ENCODE measurements around the gene IMPA2.
A peak's percentile ranks its signal among the peaks of the same experiment; 100 is the strongest.
"Not testable (repeated sequence)": the region's sequence is repeated elsewhere in the genome, so short reads cannot be mapped to it uniquely, and the experiment has no call there.

IMPA2 gene

GRCh38 chr18:12031846-12032245 is 50.5 kb downstream of the IMPA2 start:
- no peak for DNase-seq

- no peak for DNase-seq
Measured at GRCh38 chr18:12032786-12033642, 51.7 kb downstream of the IMPA2 start.

DNA sequence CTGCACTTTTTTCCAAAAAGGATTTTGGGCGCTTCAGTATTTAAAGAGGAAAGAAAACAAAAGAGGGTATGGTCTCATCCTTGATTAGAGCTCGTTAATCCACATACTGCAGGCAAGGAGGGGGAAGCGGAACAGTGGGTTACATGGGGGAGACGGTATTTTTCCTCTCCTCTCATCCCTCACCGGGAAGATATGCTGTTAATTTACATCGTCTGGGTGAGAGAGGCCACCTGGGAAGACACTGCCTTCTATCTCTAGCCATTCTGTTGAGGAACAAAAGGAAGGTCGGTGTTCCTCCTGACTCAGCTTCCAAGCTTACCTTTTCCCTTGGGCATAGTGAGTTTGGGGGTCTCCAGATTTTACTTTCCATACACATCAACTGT is 52.3 kb downstream of the IMPA2 start:
- no peak for DNase-seq

- DNase-seq: no peak
Measured at GRCh38 chr18:12034241-12035100, 53.2 kb downstream of the IMPA2 start.

DNA sequence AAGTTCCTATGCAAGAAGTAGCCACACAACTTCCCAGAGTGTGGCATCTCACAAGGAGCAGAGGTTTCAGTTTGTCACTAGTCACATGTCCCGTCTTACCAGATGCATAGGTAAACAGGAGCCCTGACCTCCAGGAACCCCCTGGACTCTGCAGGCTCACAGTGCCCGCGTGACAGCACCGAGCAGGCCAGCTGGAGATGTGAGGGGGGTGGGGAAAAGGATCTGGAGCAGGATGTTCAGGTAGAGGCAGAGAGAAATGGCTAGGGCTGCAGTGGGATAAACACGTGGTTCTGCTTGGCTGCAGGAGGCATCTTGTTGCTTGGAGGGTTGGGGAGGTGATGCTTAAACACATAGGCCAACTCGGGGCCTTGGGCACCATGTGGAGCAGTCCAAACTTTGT is 54.2 kb downstream of the IMPA2 start:
- no peak for DNase-seq

DNA sequence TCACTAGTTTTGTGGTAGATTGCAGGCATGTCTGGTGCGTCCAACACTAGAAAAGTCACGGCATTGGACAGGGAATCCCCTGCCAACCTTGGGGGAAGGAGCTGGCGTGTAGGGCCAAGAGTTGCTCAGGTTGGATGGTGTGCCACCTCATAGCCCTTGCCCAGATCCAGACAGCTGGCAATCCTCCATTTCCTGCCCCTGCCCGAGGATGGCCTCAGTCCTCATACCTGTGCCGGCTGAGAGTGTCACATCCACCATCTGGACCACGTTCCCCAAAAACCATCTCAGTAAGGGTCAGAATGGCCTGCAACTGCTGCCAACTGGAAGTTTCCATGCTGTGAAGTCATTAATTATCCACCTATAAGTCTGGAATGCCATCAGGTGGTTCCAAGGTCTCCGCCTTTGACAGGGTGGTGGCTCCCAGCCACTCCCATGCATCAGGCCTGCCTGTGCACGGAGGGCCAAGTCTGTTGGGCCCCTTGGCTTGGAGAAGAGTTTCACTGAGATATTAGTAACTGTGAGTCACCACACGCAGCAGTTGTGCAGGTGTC is 55.0 kb downstream of the IMPA2 start:
- no peak for DNase-seq

GRCh38 chr18:12038082-12038638 is 56.9 kb downstream of the IMPA2 start:
- DNase-seq: no peak

DNA sequence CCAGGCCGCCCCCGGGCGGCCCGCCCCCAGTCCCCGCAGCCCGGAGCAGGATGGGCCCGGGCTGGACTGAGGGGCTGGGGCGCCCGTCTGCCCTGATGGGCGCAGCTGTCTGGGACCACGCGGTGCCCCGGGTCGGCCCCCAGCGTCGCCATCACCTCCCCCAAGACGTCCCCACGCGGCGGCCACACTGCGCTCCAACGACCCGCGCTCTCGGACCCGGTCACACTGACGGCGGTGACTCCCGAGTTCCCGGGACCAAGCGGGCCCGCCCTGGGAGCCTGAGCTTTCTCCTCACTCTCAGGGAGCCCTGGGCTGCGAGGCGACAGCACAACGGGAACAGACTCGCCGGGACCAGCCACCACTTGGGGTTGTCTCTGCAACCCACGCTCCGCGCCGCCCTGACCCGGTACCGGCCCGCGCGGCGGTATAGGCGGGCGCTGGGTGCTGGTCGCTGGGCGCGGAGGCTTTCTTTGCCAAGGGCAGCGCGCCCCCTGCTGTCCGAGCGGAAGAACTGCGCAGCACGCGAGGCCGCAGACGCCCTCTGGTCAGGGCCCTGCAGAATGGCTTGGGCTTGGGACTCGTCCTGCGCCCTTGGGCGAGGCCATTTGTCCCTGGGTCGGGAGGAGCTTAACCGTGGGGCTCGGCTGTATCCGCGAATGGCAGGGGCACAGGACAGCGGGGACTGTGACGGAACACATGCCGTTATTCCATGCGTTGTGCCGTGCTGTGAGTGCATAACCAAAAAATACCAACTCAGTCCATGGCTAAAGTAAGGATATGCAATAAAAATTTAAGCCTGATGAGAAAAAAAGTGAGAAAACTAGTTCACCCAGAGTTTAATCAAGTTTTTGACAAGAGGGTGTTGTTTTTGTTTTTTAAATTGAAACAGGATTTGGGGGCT is 57.6 kb downstream of the IMPA2 start:
- DNase-seq: peak; percentile 93

DNA sequence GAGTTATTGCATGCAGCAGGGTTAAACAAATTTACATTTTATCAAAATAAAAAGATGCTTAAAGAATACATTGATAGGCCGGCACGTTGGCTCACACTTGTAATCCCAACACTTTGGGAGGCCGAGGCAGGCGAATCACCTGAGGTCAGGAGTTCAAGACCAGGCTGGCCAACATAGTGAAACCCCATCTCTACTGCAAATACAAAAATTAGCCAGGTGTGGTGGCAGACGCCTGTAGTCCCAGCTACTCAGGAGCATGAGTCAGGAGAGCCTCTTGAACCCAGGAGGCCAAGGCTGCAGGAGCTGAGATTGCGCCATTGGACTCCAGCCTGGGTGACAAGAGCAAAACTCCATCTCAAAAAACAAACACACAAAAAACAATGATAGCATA is 58.2 kb downstream of the IMPA2 start:
- DNase-seq: not testable (repeated sequence)

DNA sequence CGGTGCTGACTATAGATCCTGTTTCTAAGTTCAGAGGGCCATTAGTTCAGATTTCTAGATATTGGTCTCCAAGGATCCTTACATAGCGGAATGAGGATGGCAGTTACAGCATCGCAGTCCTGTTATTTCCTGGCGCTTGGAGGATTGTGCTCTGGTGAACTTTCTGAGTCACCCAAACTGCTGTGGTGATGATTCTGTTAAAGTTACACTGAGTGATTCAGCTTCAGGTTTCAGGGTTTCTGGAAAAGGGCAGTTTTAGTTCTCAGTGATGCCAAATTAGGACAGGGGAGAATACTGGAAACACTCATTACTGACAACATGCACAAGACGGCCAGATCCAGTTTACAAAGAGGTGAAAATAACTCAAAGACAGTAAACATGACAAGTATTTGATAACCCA is 60.3 kb downstream of the IMPA2 start:
- no peak for DNase-seq

GRCh38 chr18:12043811-12044210 is 62.5 kb downstream of the IMPA2 start:
- no peak for DNase-seq

GRCh38 chr18:12044591-12044990 is 63.3 kb downstream of the IMPA2 start:
- no peak for DNase-seq

GRCh38 chr18:12046046-12046750 is 64.9 kb downstream of the IMPA2 start:
- no peak for DNase-seq

DNA sequence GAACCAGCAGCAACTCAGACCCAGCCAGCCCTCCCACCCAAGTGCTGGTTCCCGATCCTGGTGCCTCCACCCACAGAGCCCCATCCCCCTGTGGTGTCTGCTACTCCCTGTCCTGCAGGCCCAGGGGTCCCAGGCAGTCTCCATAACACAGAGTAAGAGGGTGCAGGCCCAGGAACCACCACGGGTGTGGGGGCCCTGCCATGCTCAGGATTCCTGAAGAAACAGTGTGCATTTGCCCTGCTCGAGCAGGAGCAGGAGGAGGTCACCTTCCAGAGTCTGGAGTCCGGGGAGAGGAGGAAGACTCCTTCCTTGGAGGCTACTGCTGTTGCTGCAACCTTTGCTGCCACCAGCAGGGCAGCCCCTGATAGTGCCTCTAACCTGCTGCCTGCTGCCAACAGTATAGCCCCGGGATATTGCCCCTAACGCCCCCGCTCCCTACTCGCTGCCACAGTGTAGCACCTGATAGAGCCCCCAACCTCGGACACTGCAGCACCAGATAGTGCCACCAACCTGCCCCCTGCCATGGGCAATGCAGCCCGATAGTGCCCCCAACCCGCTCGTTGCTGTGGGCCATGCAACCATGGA is 65.5 kb downstream of the IMPA2 start:
- no peak for DNase-seq

DNA sequence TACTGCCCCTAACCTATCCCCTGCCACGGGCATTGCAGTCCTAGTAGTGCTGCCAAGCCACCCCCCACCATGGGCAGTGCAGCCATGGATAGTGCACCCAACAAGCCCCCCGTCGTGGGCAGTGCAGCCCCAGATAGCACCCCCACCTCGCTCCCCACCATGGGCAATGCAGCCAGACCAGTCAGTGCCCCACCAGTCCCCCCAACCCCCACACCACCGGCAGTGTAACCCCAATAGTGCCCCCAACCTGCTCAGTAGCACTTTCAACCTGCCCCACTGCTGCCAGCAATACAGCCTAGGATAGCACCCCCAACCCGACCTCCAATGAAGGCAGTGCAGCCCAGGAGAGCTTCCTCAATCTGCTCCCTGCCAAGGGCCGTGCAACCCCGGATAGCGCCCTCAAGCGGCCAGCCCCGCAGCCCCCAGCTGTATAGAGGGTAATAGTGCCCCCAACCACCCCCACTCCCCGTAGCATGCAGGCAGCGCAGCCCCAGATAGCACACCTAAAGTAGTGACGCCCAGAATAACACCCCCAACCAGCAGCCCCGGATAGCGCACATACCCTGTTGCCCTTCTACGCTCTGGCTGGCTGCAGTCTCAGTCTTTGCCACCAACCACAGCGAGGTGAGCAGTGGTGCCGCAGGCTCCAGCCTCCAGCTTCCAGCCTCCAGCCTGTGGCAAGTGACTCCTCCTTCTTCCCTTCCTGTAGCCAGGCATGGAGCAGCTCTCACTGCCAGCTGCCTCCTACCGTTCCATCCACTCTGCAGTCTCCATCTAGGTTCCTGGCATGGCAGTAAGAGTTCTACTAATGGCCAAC is 66.9 kb downstream of the IMPA2 start:
- no peak for DNase-seq

DNA sequence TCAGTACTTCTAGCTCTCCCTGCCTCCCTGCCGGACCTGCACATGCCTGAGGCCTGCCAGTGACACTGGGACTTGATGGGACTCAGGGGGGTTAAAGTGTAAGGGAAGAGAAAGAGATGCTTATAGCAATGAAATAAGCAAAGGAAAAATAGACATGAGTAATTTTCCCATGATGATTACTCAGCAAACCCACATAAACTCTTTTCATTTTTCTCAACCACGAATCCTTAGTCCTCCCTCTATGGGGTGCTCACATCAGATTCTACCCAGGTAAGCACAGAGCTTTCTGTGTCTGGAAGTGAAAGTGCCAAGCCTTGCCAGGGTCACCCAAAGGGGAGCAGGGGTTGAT is 67.5 kb downstream of the IMPA2 start:
- DNase-seq: no peak

DNA sequence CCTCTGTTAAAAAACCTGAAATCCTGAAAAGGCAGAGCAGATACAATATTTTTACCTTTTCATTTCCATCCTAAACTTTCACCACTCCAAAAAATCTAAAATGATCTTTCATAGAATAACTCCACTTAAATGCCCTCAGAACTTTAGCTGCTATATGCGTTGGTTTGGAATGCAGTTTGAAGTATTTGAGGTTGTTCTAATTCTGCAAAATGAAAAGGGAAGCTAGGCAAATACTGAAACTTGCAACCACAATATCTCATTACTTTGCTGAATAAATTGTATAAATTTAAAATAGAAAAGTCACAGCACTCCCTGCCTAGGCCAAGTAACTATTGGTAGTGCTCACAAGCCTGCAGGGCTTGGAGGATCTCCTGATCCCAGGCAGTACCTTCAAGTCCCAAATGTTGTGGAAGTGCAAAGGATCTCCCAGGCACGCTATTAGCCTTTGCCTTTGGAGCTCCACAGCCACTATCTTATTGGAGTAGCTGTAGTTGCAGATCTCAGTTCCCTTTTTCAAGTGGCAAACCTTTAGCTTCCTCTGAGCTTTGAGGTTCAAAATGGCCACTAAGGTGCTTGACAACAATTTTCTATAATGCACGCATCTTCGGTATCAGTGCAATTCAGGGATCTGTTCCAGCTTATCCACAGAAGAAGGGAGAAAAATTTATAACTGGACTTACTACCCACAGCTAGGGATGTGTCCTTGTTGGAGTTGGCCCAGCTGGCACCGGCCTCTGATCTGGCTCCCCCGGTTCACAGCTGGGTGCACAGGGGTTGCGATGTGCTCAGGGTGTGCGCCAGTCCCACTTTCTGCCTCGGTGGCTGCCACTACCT is 68.9 kb downstream of the IMPA2 start:
- DNase-seq: no peak

DNA sequence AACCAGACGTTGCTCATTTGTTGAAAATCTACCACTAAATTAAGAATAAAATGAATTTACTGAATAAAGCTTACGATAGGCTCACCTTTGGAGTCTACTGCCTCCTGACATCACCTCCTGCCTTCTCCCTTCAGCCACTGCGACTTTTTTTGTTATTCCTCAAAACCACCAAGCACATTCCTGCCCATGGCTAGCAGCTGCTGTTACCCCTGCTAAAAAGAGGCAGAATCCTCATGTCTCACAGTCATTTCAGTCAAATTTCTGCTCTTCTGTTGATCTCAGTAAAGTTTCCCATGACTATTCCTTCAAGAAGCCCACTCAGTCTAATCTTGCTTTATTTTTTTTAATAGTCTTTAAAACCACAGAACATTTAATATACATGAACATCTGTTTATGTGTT is 71.6 kb downstream of the IMPA2 start:
- no peak for DNase-seq

DNA sequence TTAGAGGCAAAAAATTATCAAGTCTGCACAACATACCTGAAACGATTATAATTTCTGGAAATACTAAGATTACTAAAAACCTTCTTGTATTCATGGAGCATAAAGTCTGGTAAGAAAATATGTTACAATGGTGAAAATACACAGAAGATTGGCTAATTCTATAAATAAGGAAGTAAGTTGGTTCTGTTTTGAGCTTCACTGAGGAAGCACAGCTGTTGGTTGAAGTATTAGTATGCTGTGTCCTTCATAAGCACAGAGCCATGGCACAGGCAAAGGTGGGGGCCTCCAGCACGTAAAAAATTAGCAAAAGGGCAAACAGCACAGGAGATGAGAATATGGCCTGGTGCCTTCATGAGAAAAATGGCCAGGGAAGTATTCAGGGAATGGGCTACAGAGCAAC is 72.0 kb downstream of the IMPA2 start:
- no peak for DNase-seq
